Natural killer cell (primary cell): ENCODE data around the gene ITGA1. TPM values are rescaled to one million over a fixed set of nuclear protein-coding genes. Genes with fewer than 3 reads are reported as not detected.
"Not testable (repeated sequence)": the region's sequence is repeated elsewhere in the genome, so short reads cannot be mapped to it uniquely, and the experiment has no call there.

Experiments
- ATAC-seq, 3 donors: fragments of 150-1000 bp in 2 of 3; fragments of 200-7000 bp in 1 of 3; cut with Tn5 transposase; 1 replicate in 1 of 3; 2 replicates in 2 of 3; pipeline ENCODE4 v1.10.0; 2021; ENCODE audit warnings: mild to moderate bottlenecking in 2 of 3, moderate library complexity in 2 of 3
- DNase-seq, 2 donors: peaks; one replicate each; pipeline versions ENCODE4 v3.0.0 to v3.0.0-alpha.2; 2013 to 2021; ENCODE audit warnings: mixed read lengths in 1 of 2
- H3K27ac ChIP-seq: one replicate; pipeline ENCODE4 v1.5.1; 2013; ENCODE audit warnings: mild to moderate bottlenecking, low read length
- H3K27me3 ChIP-seq: one replicate; pipeline ENCODE4 v1.6.1; 2013; ENCODE audit warnings: low read length; ENCODE audit not compliant: control insufficient read depth, insufficient read depth
- H3K36me3 ChIP-seq: one replicate; pipeline ENCODE4 v1.6.1; 2013; ENCODE audit warnings: low read length; ENCODE audit not compliant: control insufficient read depth, insufficient read depth
- H3K4me1 ChIP-seq: one replicate; pipeline ENCODE4 v1.6.1; 2013; ENCODE audit warnings: low read length; ENCODE audit not compliant: control insufficient read depth, insufficient read depth
- H3K4me3 ChIP-seq: one replicate; pipeline ENCODE4 v1.5.1; 2013; ENCODE audit warnings: low read length
- H3K9me3 ChIP-seq: one replicate; pipeline ENCODE4 v1.6.1; 2013; ENCODE audit warnings: low read length; ENCODE audit not compliant: control insufficient read depth, insufficient read depth
- H3K27ac Mint-ChIP-seq, 2 donors: one replicate each; pipeline ENCODE4 v1.8.0; 2022; ENCODE audit warnings: mild to moderate bottlenecking in 2 of 2, mixed read lengths in 2 of 2, moderate library complexity in 1 of 2
- H3K27me3 Mint-ChIP-seq, 2 donors: one replicate each; pipeline ENCODE4 v1.8.0; 2022; ENCODE audit warnings: low read depth in 2 of 2, mixed read lengths in 2 of 2
- H3K36me3 Mint-ChIP-seq: one replicate; pipeline ENCODE4 v1.8.0; 2022; ENCODE audit warnings: mixed read lengths
- H3K4me1 Mint-ChIP-seq, 2 donors: one replicate each; pipeline ENCODE4 v1.8.0; 2022; ENCODE audit warnings: mixed read lengths in 2 of 2
- H3K4me3 Mint-ChIP-seq: one replicate; pipeline ENCODE4 v1.8.0; 2022; ENCODE audit warnings: mild to moderate bottlenecking, moderate library complexity, mixed read lengths
- H3K9me3 Mint-ChIP-seq, 2 donors: one replicate each; pipeline ENCODE4 v1.8.0; 2022; ENCODE audit warnings: mixed read lengths in 2 of 2
- WGBS: methylation state at CpG from one replicate; pipeline ENCODE4 v1.1.7; 2013; ENCODE audit warnings: missing lambda C conversion rate; ENCODE audit not compliant: insufficient coverage; 5-methylcytosine and 5-hydroxymethylcytosine counted together
- intact Hi-C: fragments of 100-400 bp; cut with micrococcal nuclease; formaldehyde crosslinking; loops from one replicate; pipeline ENCODE4 v1.14.2; 2022
- total RNA-seq, 4 donors: library from RNA; stranded (reverse); fragments of 120-200 nt in 1 of 4; gene quantifications; one replicate each; pipeline versions ENCODE4 v1.2.3 to v1.2.4, GENCODE V29; 2013 to 2022
- TF ChIP-seq, protein P1 (sequence below): fragments of 200-600 bp; IDR thresholded peaks from one replicate; pipeline ENCODE4 v1.8.0; 2022; ENCODE audit warnings: antibody characterized with exemption

Gene ITGA1
- total RNA-seq, 3 donors from 2014 or later (not counting 1 experiment from before 2014, with no cell fraction given), result 0.45 to 0.82 (median 0.47) TPM

DNA sequence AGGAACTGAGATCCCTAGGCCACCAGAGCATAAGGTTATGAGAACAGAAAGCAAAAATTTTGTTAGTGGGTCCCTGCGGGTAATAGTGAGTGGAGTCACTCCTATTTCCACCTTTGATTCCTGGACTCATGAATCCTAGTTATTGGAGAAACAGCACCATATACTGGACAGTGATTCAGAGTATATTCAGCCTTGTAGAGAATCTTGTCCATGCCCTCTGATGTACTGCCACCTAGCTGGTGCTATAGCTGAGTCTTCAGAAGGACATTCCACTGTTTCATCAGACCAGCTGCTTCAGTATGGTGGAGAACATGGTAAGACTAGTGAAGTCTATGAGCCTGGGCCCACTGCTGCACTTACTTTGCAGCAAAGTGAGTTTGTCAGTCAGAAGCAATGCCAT, 176.4 kb downstream of the ITGA1 start:
- no peak for ATAC-seq
- peaks cover 10 to 16% of the 10 kb centered on the region in 2 donors for H3K27me3 Mint-ChIP-seq
- H3K9me3 Mint-ChIP-seq, result peaks cover 6 to 9% of the 10 kb centered on the region in 2 donors
- intact Hi-C loops, result no loop called here
- Histone ChIP-seq H3K4me1 (no peaks in the 10 kb centered on the region), H3K36me3 (no peaks in the 10 kb centered on the region), H3K27me3 (peaks cover 3% of the 10 kb centered on the region), H3K4me3 (no peak overlapping the region), H3K9me3 (no peaks in the 10 kb centered on the region), H3K27ac (no peak overlapping the region)
- H3K36me3 Mint-ChIP-seq, result no peaks in the 10 kb centered on the region
- WGBS, result 100% methylated on average over 1 of the region's 1 CpG
- H3K4me3 Mint-ChIP-seq, result no peak overlapping the region
- TF ChIP-seq, protein P1, sequence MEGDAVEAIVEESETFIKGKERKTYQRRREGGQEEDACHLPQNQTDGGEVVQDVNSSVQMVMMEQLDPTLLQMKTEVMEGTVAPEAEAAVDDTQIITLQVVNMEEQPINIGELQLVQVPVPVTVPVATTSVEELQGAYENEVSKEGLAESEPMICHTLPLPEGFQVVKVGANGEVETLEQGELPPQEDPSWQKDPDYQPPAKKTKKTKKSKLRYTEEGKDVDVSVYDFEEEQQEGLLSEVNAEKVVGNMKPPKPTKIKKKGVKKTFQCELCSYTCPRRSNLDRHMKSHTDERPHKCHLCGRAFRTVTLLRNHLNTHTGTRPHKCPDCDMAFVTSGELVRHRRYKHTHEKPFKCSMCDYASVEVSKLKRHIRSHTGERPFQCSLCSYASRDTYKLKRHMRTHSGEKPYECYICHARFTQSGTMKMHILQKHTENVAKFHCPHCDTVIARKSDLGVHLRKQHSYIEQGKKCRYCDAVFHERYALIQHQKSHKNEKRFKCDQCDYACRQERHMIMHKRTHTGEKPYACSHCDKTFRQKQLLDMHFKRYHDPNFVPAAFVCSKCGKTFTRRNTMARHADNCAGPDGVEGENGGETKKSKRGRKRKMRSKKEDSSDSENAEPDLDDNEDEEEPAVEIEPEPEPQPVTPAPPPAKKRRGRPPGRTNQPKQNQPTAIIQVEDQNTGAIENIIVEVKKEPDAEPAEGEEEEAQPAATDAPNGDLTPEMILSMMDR, result no peak
- no peak for DNase-seq
- H3K4me1 Mint-ChIP-seq, result no peaks in the 10 kb centered on the region
- no peak overlapping the region for H3K27ac Mint-ChIP-seq

DNA sequence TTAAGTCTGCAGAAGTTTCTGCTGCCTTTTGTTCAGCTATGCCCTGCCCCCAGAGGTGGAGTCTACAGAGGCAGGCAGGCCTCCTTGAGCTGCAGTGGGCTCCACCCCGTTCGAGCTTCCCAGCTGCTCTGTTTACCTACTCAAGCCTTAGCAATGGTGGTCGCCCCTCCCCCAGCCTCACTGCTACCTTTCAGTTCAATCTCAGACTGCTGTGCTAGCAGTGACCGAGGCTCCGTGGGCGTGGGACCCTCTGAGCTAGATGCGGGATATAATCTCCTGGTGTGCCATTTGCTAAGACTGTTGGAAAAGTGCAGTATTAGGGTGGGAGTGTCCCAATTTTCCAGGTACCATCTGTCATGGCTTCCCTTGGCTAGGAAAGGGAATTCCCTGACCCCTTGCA, 188.4 kb downstream of the ITGA1 start:
- WGBS, result 86% methylated on average over 7 of the region's 7 CpGs
- H3K36me3 Mint-ChIP-seq, H3K27me3 Mint-ChIP-seq, DNase-seq, H3K27ac ChIP-seq, ATAC-seq, H3K9me3 ChIP-seq, H3K27me3 ChIP-seq, H3K4me1 ChIP-seq, H3K9me3 Mint-ChIP-seq, intact Hi-C loops, H3K4me1 Mint-ChIP-seq, H3K4me3 Mint-ChIP-seq, H3K27ac Mint-ChIP-seq, H3K36me3 ChIP-seq, H3K4me3 ChIP-seq: not testable (repeated sequence)

DNA sequence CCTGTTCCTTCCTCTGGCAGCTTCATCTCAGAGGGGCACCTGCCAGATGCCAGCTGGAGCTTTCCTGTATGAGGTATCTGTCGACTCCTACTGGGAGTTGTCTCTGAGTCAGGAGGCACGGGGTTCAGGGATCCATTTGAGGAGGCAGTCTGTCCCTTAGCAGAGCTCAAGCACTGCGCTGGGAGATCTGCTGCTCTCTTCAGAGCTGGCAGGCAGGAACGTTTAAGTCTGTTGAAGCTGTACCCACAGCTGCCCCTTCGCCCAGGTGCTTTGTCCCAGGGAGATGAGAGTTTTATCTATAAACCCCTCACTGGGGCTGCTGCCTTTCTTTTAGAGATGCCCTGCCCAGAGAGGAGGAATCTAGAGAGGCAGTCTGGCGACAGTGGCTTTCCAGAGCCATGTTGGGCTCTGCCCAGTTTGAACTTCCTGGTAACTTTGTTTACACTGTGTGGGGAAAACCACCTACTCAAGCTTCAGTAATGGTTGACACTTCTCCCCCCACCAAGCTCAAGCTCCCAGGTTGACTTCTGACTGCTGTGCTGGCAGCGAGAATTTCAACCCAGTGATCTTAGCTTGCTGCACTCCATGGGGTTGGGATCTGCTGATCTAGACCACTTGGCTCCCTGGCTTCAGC, 189.7 kb downstream of the ITGA1 start:
- TF ChIP-seq, protein P1, result no peak
- Histone ChIP-seq H3K36me3 (no peaks in the 10 kb centered on the region), H3K27ac (no peak overlapping the region), H3K4me1 (no peaks in the 10 kb centered on the region), H3K27me3 (no peaks in the 10 kb centered on the region), H3K9me3 (peaks cover 6% of the 10 kb centered on the region), H3K4me3 (no peak overlapping the region)
- intact Hi-C loops, result no loop called here
- Mint-ChIP-seq H3K27me3 (peaks cover 4 to 8% of the 10 kb centered on the region in 2 donors), H3K4me1 (no peaks in the 10 kb centered on the region), H3K4me3 (no peak overlapping the region), H3K36me3 (no peaks in the 10 kb centered on the region), H3K27ac (no peak overlapping the region), H3K9me3 (peaks cover 2 to 4% of the 10 kb centered on the region in 2 donors)
- DNase-seq, result no peak
- ATAC-seq, result no peak
- WGBS, result 84% methylated on average over 7 of the region's 7 CpGs

DNA sequence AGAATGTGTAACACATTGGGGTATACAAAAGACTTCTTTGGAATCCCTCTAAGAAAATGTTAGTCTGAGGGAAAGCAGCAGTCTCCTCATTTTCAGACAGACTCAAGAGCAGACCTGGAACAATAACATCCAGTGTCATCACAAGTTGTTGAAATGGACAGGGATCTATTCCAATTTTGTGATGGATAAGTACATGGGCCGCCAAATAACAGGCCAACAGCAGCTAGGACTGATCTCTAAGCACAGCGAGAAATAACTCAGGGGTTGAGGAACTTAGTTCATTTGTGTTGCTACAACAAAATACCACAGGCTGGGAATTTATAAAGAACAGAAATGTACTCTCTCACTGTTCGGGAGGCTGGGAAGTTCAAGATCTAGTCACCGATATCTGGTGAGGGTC, 193.8 kb downstream of the ITGA1 start:
- Histone ChIP-seq H3K9me3 (peaks cover 2% of the 10 kb centered on the region), H3K4me1 (no peaks in the 10 kb centered on the region), H3K36me3 (no peaks in the 10 kb centered on the region), H3K4me3 (no peak overlapping the region), H3K27ac (no peak overlapping the region), H3K27me3 (peaks cover 2% of the 10 kb centered on the region)
- Mint-ChIP-seq H3K4me3 (no peak overlapping the region), H3K27ac (no peak overlapping the region), H3K27me3 (peaks cover 13 to 37% of the 10 kb centered on the region in 2 donors), H3K9me3 (peaks cover 0 to 2% of the 10 kb centered on the region in 2 donors), H3K4me1 (no peaks in the 10 kb centered on the region), H3K36me3 (no peaks in the 10 kb centered on the region)
- 80% methylated on average over 4 of the region's 4 CpGs for WGBS
- DNase-seq (no peak), ATAC-seq (no peak)
- intact Hi-C loops, result no loop called here
- TF ChIP-seq, protein P1, result no peak
